Measurements from ENCODE around the gene SERPINI2. TPM values are rescaled to one million over a fixed set of nuclear protein-coding genes. Genes with fewer than 3 reads are reported as not detected.

The SERPINI2 gene
- polyA plus RNA-seq, 2 of the 4 experiments (the other 2 are of a cell fraction) = not detected

- FAIRE-seq (no peak), DNase-seq (ENCODE audit: low read depth in 1 of 2, low spot score in 1 of 2) (no peak), ATAC-seq (no peak)
- TF ChIP-seq ESRRA (IDR thresholded peaks at IDR 0.05; ENCODE audit: borderline replicate concordance, low read length) = no peak
- TF ChIP-seq, protein P1, sequence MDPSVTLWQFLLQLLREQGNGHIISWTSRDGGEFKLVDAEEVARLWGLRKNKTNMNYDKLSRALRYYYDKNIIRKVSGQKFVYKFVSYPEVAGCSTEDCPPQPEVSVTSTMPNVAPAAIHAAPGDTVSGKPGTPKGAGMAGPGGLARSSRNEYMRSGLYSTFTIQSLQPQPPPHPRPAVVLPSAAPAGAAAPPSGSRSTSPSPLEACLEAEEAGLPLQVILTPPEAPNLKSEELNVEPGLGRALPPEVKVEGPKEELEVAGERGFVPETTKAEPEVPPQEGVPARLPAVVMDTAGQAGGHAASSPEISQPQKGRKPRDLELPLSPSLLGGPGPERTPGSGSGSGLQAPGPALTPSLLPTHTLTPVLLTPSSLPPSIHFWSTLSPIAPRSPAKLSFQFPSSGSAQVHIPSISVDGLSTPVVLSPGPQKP (IDR thresholded peaks at IDR 0.05; ENCODE audit: low read depth, low read length) = no peak
- no peak for TF ChIP-seq REST (IDR thresholded peaks at IDR 0.05)
- no peak for TF ChIP-seq RARB (CRISPR knock-in tag; IDR thresholded peaks at IDR 0.05)
- TF ChIP-seq RCOR1 (IDR thresholded peaks at IDR 0.05; ENCODE audit: low read depth, low read length) = no peak
- TF ChIP-seq EP300 (IDR thresholded peaks at IDR 0.05) = no peak
- no peak for TF ChIP-seq JUNB (IDR thresholded peaks at IDR 0.05)
- no peak for TF ChIP-seq HMGXB4 (CRISPR knock-in tag; IDR thresholded peaks at IDR 0.05; ENCODE audit: borderline replicate concordance)
- TF ChIP-seq, protein P2, sequence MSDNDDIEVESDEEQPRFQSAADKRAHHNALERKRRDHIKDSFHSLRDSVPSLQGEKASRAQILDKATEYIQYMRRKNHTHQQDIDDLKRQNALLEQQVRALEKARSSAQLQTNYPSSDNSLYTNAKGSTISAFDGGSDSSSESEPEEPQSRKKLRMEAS (IDR thresholded peaks at IDR 0.05) = no peak
- TF ChIP-seq NFE2L2 (conservative IDR thresholded peaks at IDR 0.05; ENCODE audit: low read length) = no peak
- no peak for TF ChIP-seq KDM5A (IDR thresholded peaks at IDR 0.05)
- TF ChIP-seq SREBF2 (IDR thresholded peaks at IDR 0.05) = no peak
- Histone ChIP-seq H3K27ac (no peak overlapping the region), H3K4me1 (no peaks in the 10 kb centered on the region), H3K4me2 (no peak overlapping the region), H3K4me3 (no peak overlapping the region), H3K9me3 (no peaks in the 10 kb centered on the region)
- CTCF ChIA-PET = interaction anchor here (0.7 kb wide), 1 partner anchor 466 kb away, joined by 3 read pairs; no protein-coding TSS in a partner anchor
- POLR2A ChIA-PET = no interaction called here
- WGBS (ENCODE audit: missing lambda C conversion rate) = 28% methylated on average over 2 of the region's 2 CpGs
Observed at GRCh38 chr3:167453815-167454214, 20.0 kb downstream of the SERPINI2 start.

- POLR2A ChIA-PET = no interaction called here
- TF ChIP-seq CBX8 (IDR thresholded peaks at IDR 0.05) (no peak), EHMT2 (IDR thresholded peaks at IDR 0.05; ENCODE audit: low read depth) (no peak), KDM1A (IDR thresholded peaks at IDR 0.05; ENCODE audit: low read depth) (no peak)
- Histone ChIP-seq H3K9me3 (no peaks in the 10 kb centered on the region), H3K4me2 (no peak overlapping the region), H3K27ac (no peak overlapping the region), H3K4me1 (no peaks in the 10 kb centered on the region), H3K4me3 (no peak overlapping the region)
- no peak for DNase-seq (ENCODE audit: low read depth in 1 of 2, low spot score in 1 of 2)
- no peak for ATAC-seq
- no peak for FAIRE-seq
- CTCF ChIA-PET = no interaction called here
- WGBS (ENCODE audit: missing lambda C conversion rate) = 0% methylated on average over 1 of the region's 1 CpG
Observed at GRCh38 chr3:167451282-167451681, 22.6 kb downstream of the SERPINI2 start.

DNA sequence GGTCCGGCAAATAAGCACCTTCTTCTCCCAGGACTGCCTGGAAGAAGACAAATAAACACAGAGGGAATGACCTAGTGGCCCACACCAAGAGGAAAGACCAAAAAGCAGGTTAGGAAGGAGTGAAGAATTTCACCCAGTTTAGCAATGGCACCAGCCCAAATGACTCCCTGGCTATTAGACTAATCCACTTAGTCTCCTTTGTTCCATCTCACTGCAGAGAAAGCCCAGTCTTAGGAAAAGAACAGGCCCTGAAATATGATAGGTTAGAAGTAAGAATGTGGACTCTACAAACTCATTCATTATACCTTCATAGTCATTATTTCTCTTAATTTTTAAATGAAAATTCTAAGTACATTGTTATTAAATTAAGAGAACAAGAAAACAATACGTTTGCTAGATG, 23.2 kb downstream of the SERPINI2 start:
- Histone ChIP-seq H3K9me3 (no peaks in the 10 kb centered on the region), H3K27ac (no peak overlapping the region), H3K4me3 (no peak overlapping the region), H3K4me1 (no peaks in the 10 kb centered on the region), H3K4me2 (no peak overlapping the region)
- ChIA-PET POLR2A (no interaction called here), CTCF (no interaction called here)
- ATAC-seq = no peak
- 19% methylated on average over 2 of the region's 2 CpGs for WGBS (ENCODE audit: missing lambda C conversion rate)
- DNase-seq (ENCODE audit: low read depth in 1 of 2, low spot score in 1 of 2) = no peak
- no peak for FAIRE-seq
- TF ChIP-seq ZNF302 (CRISPR knock-in tag; IDR thresholded peaks at IDR 0.05) (no peak), CHD2 (IDR thresholded peaks at IDR 0.05; ENCODE audit: low read length, partially characterized antibody) (no peak), CEBPB (IDR thresholded peaks at IDR 0.05) (no peak), CBX8 (IDR thresholded peaks at IDR 0.05) (no peak), BHLHE40 (IDR thresholded peaks at IDR 0.05; ENCODE audit: low read depth, low read length) (no peak), JUN (IDR thresholded peaks at IDR 0.05) (no peak), NFE2L2 (conservative IDR thresholded peaks at IDR 0.05; ENCODE audit: low read length) (no peak), KDM5A (IDR thresholded peaks at IDR 0.05) (no peak), CHD4 (IDR thresholded peaks at IDR 0.05; ENCODE audit: borderline replicate concordance) (no peak), RARB (CRISPR knock-in tag; IDR thresholded peaks at IDR 0.05) (no peak), POLR2AphosphoS2 (conservative IDR thresholded peaks at IDR 0.05; ENCODE audit: low read length) (no peak), NR3C1 (IDR thresholded peaks at IDR 0.05) (no peak), HES2 (IDR thresholded peaks at IDR 0.05) (no peak), HEYL (CRISPR knock-in tag; IDR thresholded peaks at IDR 0.05) (no peak), SMC3 (IDR thresholded peaks at IDR 0.05) (no peak)
- TF ChIP-seq, protein P1 (IDR thresholded peaks at IDR 0.05; ENCODE audit: low read depth, low read length) = no peak

Measured in A549 (cell line).